ENCODE data around the gene CNIH3. TPM values are rescaled to one million over a fixed set of nuclear protein-coding genes. Genes with fewer than 3 reads are reported as not detected.

The CNIH3 gene
- total RNA-seq, 5 donors from 2014 or later (not counting 1 experiment from before 2014, with no cell fraction given) = 2.3 to 3.6 (median 2.4) TPM

- ATAC-seq (replicated peaks in 1 of 4) = no peak
- peaks cover 0 to 11% of the 10 kb centered on the region in 2 experiments for H3K27me3 ChIP-seq (replicated peaks in 1 of 2; ENCODE audit: control insufficient read depth in 2 of 2, extremely low read depth in 1 of 2, insufficient read depth in 2 of 2, low read length in 1 of 2)
- H3K27me3 Mint-ChIP-seq = peaks cover 0 to 2% of the 10 kb centered on the region in 2 donors
Measured at GRCh38 chr1:224640018-224640417, 23.9 kb downstream of the CNIH3 start.

GRCh38 chr1:224640587-224640986 is 24.5 kb downstream of the CNIH3 start:
- H3K9me3 Mint-ChIP-seq = no peaks in the 10 kb centered on the region
- DNase-seq (no peak), ATAC-seq (replicated peaks in 1 of 4) (no peak)
- H3K27ac ChIP-seq (ENCODE audit: low read length) = no peak overlapping the region
- H3K4me1 ChIP-seq (ENCODE audit: control insufficient read depth in 1 of 2, extremely low read depth in 1 of 2, insufficient read depth in 2 of 2, low read length in 2 of 2) = peaks cover 3 to 13% of the 10 kb centered on the region in 2 experiments
- peaks cover 10 to 16% (median 10%) of the 10 kb centered on the region in 3 donors for H3K4me1 Mint-ChIP-seq
- no peaks in the 10 kb centered on the region for H3K9me3 ChIP-seq
- H3K4me3 ChIP-seq (ENCODE audit: control insufficient read depth in 1 of 2, extremely low read depth in 1 of 2, low read length in 1 of 2) = no peak overlapping the region
- H3K27me3 Mint-ChIP-seq = peaks cover 0 to 2% of the 10 kb centered on the region in 2 donors
- 45% methylated on average over 3 of the region's 4 CpGs for WGBS (ENCODE audit: insufficient coverage)
- H3K36me3 Mint-ChIP-seq = no peaks in the 10 kb centered on the region
- H3K36me3 ChIP-seq (ENCODE audit: control insufficient read depth in 2 of 2, extremely low read depth in 1 of 2, insufficient read depth in 1 of 2, low read length in 1 of 2) = no peaks in the 10 kb centered on the region
- ChIA-PET CTCF (no interaction called here), POLR2A (no interaction called here)
- peaks cover 0 to 11% of the 10 kb centered on the region in 2 experiments for H3K27me3 ChIP-seq (replicated peaks in 1 of 2; ENCODE audit: control insufficient read depth in 2 of 2, extremely low read depth in 1 of 2, insufficient read depth in 2 of 2, low read length in 1 of 2)
- no peak overlapping the region for H3K4me3 Mint-ChIP-seq
- no peak overlapping the region for H3K27ac Mint-ChIP-seq

More at GRCh38 chr1:224640018-224640417, 23.9 kb downstream of the CNIH3 start:
- Histone ChIP-seq H3K4me3 (ENCODE audit: control insufficient read depth in 1 of 2, extremely low read depth in 1 of 2, low read length in 1 of 2) (no peak overlapping the region), H3K4me1 (ENCODE audit: control insufficient read depth in 1 of 2, extremely low read depth in 1 of 2, insufficient read depth in 2 of 2, low read length in 2 of 2) (peaks cover 3 to 13% of the 10 kb centered on the region in 2 experiments), H3K9me3 (no peaks in the 10 kb centered on the region), H3K36me3 (ENCODE audit: control insufficient read depth in 2 of 2, extremely low read depth in 1 of 2, insufficient read depth in 1 of 2, low read length in 1 of 2) (no peaks in the 10 kb centered on the region), H3K27ac (ENCODE audit: low read length) (no peak overlapping the region)
- no peak for DNase-seq
- Mint-ChIP-seq H3K4me3 (no peak overlapping the region), H3K27ac (no peak overlapping the region), H3K9me3 (no peaks in the 10 kb centered on the region), H3K36me3 (no peaks in the 10 kb centered on the region), H3K4me1 (peaks cover 10 to 16% (median 10%) of the 10 kb centered on the region in 3 donors)
- WGBS (ENCODE audit: insufficient coverage) = 100% methylated on average over 1 of the region's 6 CpGs
- POLR2A ChIA-PET = no interaction called here
- CTCF ChIA-PET = no interaction called here

- Mint-ChIP-seq H3K27me3 (peaks cover 0 to 2% of the 10 kb centered on the region in 2 donors), H3K27ac (no peak overlapping the region), H3K36me3 (no peaks in the 10 kb centered on the region), H3K9me3 (no peaks in the 10 kb centered on the region), H3K4me1 (peaks cover 10 to 16% (median 10%) of the 10 kb centered on the region in 3 donors), H3K4me3 (no peak overlapping the region)
- CTCF ChIA-PET = interaction anchor here in 1 of 2 donors (0.6 kb wide), 1 partner anchor 271 kb away, joined by 3 read pairs; no protein-coding TSS in a partner anchor
- 68% methylated on average over 6 of the region's 7 CpGs for WGBS (ENCODE audit: insufficient coverage)
- H3K36me3 ChIP-seq (ENCODE audit: control insufficient read depth in 2 of 2, extremely low read depth in 1 of 2, insufficient read depth in 1 of 2, low read length in 1 of 2) = no peaks in the 10 kb centered on the region
- no peak overlapping the region for H3K4me3 ChIP-seq (ENCODE audit: control insufficient read depth in 1 of 2, extremely low read depth in 1 of 2, low read length in 1 of 2)
- no peak for DNase-seq
- peaks cover 0 to 11% of the 10 kb centered on the region in 2 experiments for H3K27me3 ChIP-seq (replicated peaks in 1 of 2; ENCODE audit: control insufficient read depth in 2 of 2, extremely low read depth in 1 of 2, insufficient read depth in 2 of 2, low read length in 1 of 2)
- no peak overlapping the region for H3K27ac ChIP-seq (ENCODE audit: low read length)
- H3K9me3 ChIP-seq = no peaks in the 10 kb centered on the region
- H3K4me1 ChIP-seq (ENCODE audit: control insufficient read depth in 1 of 2, extremely low read depth in 1 of 2, insufficient read depth in 2 of 2, low read length in 2 of 2) = peaks cover 3 to 13% of the 10 kb centered on the region in 2 experiments
- POLR2A ChIA-PET = no interaction called here
- ATAC-seq (replicated peaks in 1 of 4) = no peak
Measured at GRCh38 chr1:224641030-224641429, 24.9 kb downstream of the CNIH3 start.

- peaks cover 0 to 8% of the 10 kb centered on the region in 2 experiments for H3K27me3 ChIP-seq (replicated peaks in 1 of 2; ENCODE audit: control insufficient read depth in 2 of 2, extremely low read depth in 1 of 2, insufficient read depth in 2 of 2, low read length in 1 of 2)
- no peaks in the 10 kb centered on the region for H3K36me3 ChIP-seq (ENCODE audit: control insufficient read depth in 2 of 2, extremely low read depth in 1 of 2, insufficient read depth in 1 of 2, low read length in 1 of 2)
- ChIA-PET CTCF (interaction anchor here in 1 of 2 donors (1.2 to 1.5 kb wide), 2 partner anchors 37 to 131 kb away, joined by 3 to 8 read pairs; no protein-coding TSS in a partner anchor), POLR2A (no interaction called here)
- H3K27ac ChIP-seq (ENCODE audit: low read length) = no peak overlapping the region
- Mint-ChIP-seq H3K36me3 (no peaks in the 10 kb centered on the region), H3K27ac (no peak overlapping the region), H3K4me3 (no peak overlapping the region), H3K9me3 (no peaks in the 10 kb centered on the region), H3K4me1 (peaks cover 0 to 7% (median under 1%) of the 10 kb centered on the region in 3 donors), H3K27me3 (peaks cover 0 to 5% of the 10 kb centered on the region in 2 donors)
- no peaks in the 10 kb centered on the region for H3K9me3 ChIP-seq
- H3K4me1 ChIP-seq (ENCODE audit: control insufficient read depth in 1 of 2, extremely low read depth in 1 of 2, insufficient read depth in 2 of 2, low read length in 2 of 2) = no peaks in the 10 kb centered on the region
- WGBS (ENCODE audit: insufficient coverage) = 77% methylated on average over 2 of the region's 5 CpGs
- H3K4me3 ChIP-seq (ENCODE audit: control insufficient read depth in 1 of 2, extremely low read depth in 1 of 2, low read length in 1 of 2) = no peak overlapping the region
- ATAC-seq (replicated peaks in 1 of 4) (no peak), DNase-seq (no peak)
Measured at GRCh38 chr1:224643653-224644052, 27.5 kb downstream of the CNIH3 start.

GRCh38 chr1:224644553-224645154 is 28.5 kb downstream of the CNIH3 start:
- H3K27me3 Mint-ChIP-seq = peaks cover 0 to 5% of the 10 kb centered on the region in 2 donors
- CTCF ChIA-PET = interaction anchor here (0.6 to 1.5 kb wide), 5 partner anchors 19 to 132 kb away, joined by 3 to 8 read pairs (median 5); no protein-coding TSS in a partner anchor
- Histone ChIP-seq H3K4me3 (ENCODE audit: control insufficient read depth in 1 of 2, extremely low read depth in 1 of 2, low read length in 1 of 2) (no peak overlapping the region), H3K36me3 (ENCODE audit: control insufficient read depth in 2 of 2, extremely low read depth in 1 of 2, insufficient read depth in 1 of 2, low read length in 1 of 2) (no peaks in the 10 kb centered on the region), H3K9me3 (no peaks in the 10 kb centered on the region), H3K27ac (ENCODE audit: low read length) (no peak overlapping the region), H3K27me3 (replicated peaks in 1 of 2; ENCODE audit: control insufficient read depth in 2 of 2, extremely low read depth in 1 of 2, insufficient read depth in 2 of 2, low read length in 1 of 2) (peaks cover 0 to 8% of the 10 kb centered on the region in 2 experiments), H3K4me1 (ENCODE audit: control insufficient read depth in 1 of 2, extremely low read depth in 1 of 2, insufficient read depth in 2 of 2, low read length in 2 of 2) (no peaks in the 10 kb centered on the region)
- ATAC-seq (replicated peaks in 1 of 4) = peak; percentile 49 to 73 (median 68)
- POLR2A ChIA-PET = no interaction called here
- H3K9me3 Mint-ChIP-seq = no peaks in the 10 kb centered on the region
- no peaks in the 10 kb centered on the region for H3K36me3 Mint-ChIP-seq
- DNase-seq = peak in 33 of 35 experiments; percentile 12 to 77 (median 42)
- no peak overlapping the region for H3K4me3 Mint-ChIP-seq
- no peak overlapping the region for H3K27ac Mint-ChIP-seq
- 12% methylated on average over 4 of the region's 5 CpGs for WGBS (ENCODE audit: insufficient coverage)
- peaks cover 0 to 7% (median 0%) of the 10 kb centered on the region in 3 donors for H3K4me1 Mint-ChIP-seq

- CTCF ChIA-PET = interaction anchor here in 1 of 2 donors (0.7 kb wide), 1 partner anchor 59 kb away, joined by 4 read pairs; no protein-coding TSS in a partner anchor
- no peak overlapping the region for H3K4me3 Mint-ChIP-seq
- no peak for DNase-seq
- WGBS (ENCODE audit: insufficient coverage) = 88% methylated on average over 2 of the region's 2 CpGs
- Histone ChIP-seq H3K27ac (ENCODE audit: low read length) (no peak overlapping the region), H3K9me3 (no peaks in the 10 kb centered on the region), H3K27me3 (replicated peaks in 1 of 2; ENCODE audit: control insufficient read depth in 2 of 2, extremely low read depth in 1 of 2, insufficient read depth in 2 of 2, low read length in 1 of 2) (peaks cover 0 to 4% of the 10 kb centered on the region in 2 experiments), H3K4me3 (ENCODE audit: control insufficient read depth in 1 of 2, extremely low read depth in 1 of 2, low read length in 1 of 2) (no peak overlapping the region), H3K4me1 (ENCODE audit: control insufficient read depth in 1 of 2, extremely low read depth in 1 of 2, insufficient read depth in 2 of 2, low read length in 2 of 2) (no peaks in the 10 kb centered on the region), H3K36me3 (ENCODE audit: control insufficient read depth in 2 of 2, extremely low read depth in 1 of 2, insufficient read depth in 1 of 2, low read length in 1 of 2) (no peaks in the 10 kb centered on the region)
- peaks cover 0 to 7% (median 0%) of the 10 kb centered on the region in 3 donors for H3K4me1 Mint-ChIP-seq
- no peaks in the 10 kb centered on the region for H3K36me3 Mint-ChIP-seq
- POLR2A ChIA-PET = no interaction called here
- ATAC-seq (replicated peaks in 1 of 4) = no peak
- no peaks in the 10 kb centered on the region for H3K9me3 Mint-ChIP-seq
- H3K27ac Mint-ChIP-seq = no peak overlapping the region
- peaks cover 8 to 9% of the 10 kb centered on the region in 2 donors for H3K27me3 Mint-ChIP-seq
Measured at GRCh38 chr1:224647449-224647848, 31.3 kb downstream of the CNIH3 start.

Data from T-cell (primary cell).